Upper lobe of left lung (tissue), 6 donors: ENCODE data around the gene CFP. TPM values are rescaled to one million over a fixed set of nuclear protein-coding genes. Genes with fewer than 3 reads are reported as not detected.

Experiments
- ATAC-seq, 2 donors: fragments of 200-7000 bp; cut with Tn5 transposase; one replicate each; pipeline ENCODE4 v1.9.1; 2022; ENCODE audit warnings: mild to moderate bottlenecking in 2 of 2, moderate library complexity in 2 of 2; ENCODE audit not compliant: low FRiP score in 2 of 2
- DNase-seq, 2 donors: peaks; one replicate each; pipeline ENCODE4 v3.0.0-alpha.2; 2019 to 2020
- H3K27ac ChIP-seq, 4 donors: fragments of 200-600 bp; sonication (generic); one replicate each; pipeline ENCODE4 v1.5.1; 2016 to 2019
- H3K27me3 ChIP-seq, 4 donors: fragments of 200-600 bp; sonication (generic); one replicate each; pipeline ENCODE4 v1.5.1; 2017 to 2019
- H3K36me3 ChIP-seq, 4 donors: fragments of 200-600 bp; sonication (generic); one replicate each; pipeline ENCODE4 v1.5.1; 2016 to 2019
- H3K4me1 ChIP-seq, 4 donors: fragments of 200-600 bp; sonication (generic); one replicate each; pipeline ENCODE4 v1.5.1; 2018 to 2019
- H3K4me3 ChIP-seq, 4 donors: fragments of 200-600 bp; sonication (generic); one replicate each; pipeline ENCODE4 v1.5.1; 2017 to 2019; ENCODE audit warnings: mild to moderate bottlenecking in 2 of 4, moderate library complexity in 1 of 4
- H3K9me3 ChIP-seq, 4 donors: fragments of 200-600 bp; sonication (generic); one replicate each; pipeline ENCODE4 v1.5.1; 2018 to 2019
- EP300 ChIP-seq, 4 donors: sonication (generic); formaldehyde crosslinking; IDR thresholded peaks; one replicate each; pipeline ENCODE4 v1.5.1; 2017; ENCODE audit warnings: antibody characterized with exemption in 4 of 4, control low read depth in 2 of 4
- POLR2A ChIP-seq, 4 donors: fragments of 450-650 bp; IDR thresholded peaks; one replicate each; pipeline ENCODE4 v1.5.1; 2016 to 2017; ENCODE audit warnings: antibody characterized with exemption in 4 of 4, mild to moderate bottlenecking in 2 of 4
- POLR2AphosphoS5 ChIP-seq, 2 donors: sonication (generic); formaldehyde crosslinking; IDR thresholded peaks; one replicate each; pipeline ENCODE4 v1.5.1; 2017; ENCODE audit warnings: antibody characterized with exemption in 2 of 2
- WGBS, 2 donors: methylation state at CpG; one replicate each; pipeline ENCODE4 v1.1.5; 2017 to 2018; 5-methylcytosine and 5-hydroxymethylcytosine counted together
- total RNA-seq, 6 donors: library from RNA; depleted of rRNA in 4 of 6; stranded (reverse); fragments of >200 nt in 4 of 6; gene quantifications; one replicate each; pipeline versions ENCODE4 v1.1.0 to v1.2.1, GENCODE V29; 2016 to 2021
- TF ChIP-seq, protein P1 (sequence below), 6 experiments: fragments of 450-650 bp in 4 of 6; fragments of 200-600 bp in 2 of 6; sonication (generic) in 2 of 6; IDR thresholded peaks; one replicate each; pipeline ENCODE4 v1.5.1; 2016 to 2019; ENCODE audit warnings: antibody characterized with exemption in 6 of 6
- donor health status: DM: no; HTN: no; CAD: no; lungs with moderate emphysema.
- donor health status: DM: no; HTN: yes; CAD: no; lungs with severe emphysema.

CFP gene
- total RNA-seq, 6 donors from 2014 or later = 9.1 to 40.6 (median 14.1) TPM

DNA sequence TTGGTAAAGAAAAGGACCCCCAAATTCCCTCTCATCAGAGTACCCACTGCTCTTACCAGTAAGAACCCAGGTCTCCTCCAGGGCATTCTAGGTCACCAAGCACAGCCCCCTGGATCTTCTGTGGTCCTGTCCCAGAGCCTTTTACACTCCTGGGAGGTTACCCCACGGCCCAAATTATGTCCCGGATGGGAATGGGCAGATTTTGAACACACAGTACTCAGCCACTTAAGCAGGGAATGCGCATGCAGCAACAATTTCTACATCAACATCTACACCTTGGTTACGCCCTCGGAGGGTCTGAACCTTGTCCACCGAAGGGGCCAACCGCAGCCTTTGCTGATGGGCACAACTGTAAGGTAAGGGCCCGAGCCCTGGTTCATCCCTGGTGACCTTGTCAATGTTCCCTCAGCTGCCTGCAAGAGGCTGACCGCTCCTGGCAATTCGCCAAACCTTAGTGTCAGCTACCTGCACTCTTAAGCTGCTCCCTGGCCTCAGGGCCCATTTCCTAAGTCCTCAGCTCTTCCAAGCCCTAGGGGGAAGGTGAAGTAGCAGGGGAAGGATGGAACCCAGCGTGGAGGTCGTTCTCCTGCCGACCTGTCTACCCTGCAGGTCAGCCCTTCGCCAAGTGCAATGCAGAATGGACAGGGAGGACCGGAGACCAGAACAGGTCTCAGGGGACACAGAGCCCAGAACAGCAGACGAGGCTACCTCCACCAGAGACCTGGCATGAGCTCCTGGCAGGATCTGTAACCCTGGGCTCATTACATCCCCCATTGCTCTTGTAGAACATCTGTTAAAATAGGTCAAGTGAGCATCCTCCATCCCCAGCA lies 41.6 kb downstream of the CFP start:
- Histone ChIP-seq H3K4me1 (no peaks in the 10 kb centered on the region), H3K4me3 (no peak overlapping the region), H3K27me3 (no peaks in the 10 kb centered on the region), H3K36me3 (peaks cover 0 to 5% (median 0%) of the 10 kb centered on the region in 4 donors), H3K9me3 (no peaks in the 10 kb centered on the region), H3K27ac (no peak overlapping the region)
- 84 to 100% methylated on average over 3 to 16 of the region's 16 CpGs for WGBS, 2 donors
- TF ChIP-seq, protein P1, sequence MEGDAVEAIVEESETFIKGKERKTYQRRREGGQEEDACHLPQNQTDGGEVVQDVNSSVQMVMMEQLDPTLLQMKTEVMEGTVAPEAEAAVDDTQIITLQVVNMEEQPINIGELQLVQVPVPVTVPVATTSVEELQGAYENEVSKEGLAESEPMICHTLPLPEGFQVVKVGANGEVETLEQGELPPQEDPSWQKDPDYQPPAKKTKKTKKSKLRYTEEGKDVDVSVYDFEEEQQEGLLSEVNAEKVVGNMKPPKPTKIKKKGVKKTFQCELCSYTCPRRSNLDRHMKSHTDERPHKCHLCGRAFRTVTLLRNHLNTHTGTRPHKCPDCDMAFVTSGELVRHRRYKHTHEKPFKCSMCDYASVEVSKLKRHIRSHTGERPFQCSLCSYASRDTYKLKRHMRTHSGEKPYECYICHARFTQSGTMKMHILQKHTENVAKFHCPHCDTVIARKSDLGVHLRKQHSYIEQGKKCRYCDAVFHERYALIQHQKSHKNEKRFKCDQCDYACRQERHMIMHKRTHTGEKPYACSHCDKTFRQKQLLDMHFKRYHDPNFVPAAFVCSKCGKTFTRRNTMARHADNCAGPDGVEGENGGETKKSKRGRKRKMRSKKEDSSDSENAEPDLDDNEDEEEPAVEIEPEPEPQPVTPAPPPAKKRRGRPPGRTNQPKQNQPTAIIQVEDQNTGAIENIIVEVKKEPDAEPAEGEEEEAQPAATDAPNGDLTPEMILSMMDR (IDR thresholded peaks at IDR 0.05) = no peak
- TF ChIP-seq EP300 (IDR thresholded peaks at IDR 0.05) = no peak
- TF ChIP-seq POLR2A (IDR thresholded peaks at IDR 0.05) = no peak
- TF ChIP-seq POLR2AphosphoS5 (IDR thresholded peaks at IDR 0.05) = no peak
- DNase-seq (no peak), ATAC-seq (no peak)

DNA sequence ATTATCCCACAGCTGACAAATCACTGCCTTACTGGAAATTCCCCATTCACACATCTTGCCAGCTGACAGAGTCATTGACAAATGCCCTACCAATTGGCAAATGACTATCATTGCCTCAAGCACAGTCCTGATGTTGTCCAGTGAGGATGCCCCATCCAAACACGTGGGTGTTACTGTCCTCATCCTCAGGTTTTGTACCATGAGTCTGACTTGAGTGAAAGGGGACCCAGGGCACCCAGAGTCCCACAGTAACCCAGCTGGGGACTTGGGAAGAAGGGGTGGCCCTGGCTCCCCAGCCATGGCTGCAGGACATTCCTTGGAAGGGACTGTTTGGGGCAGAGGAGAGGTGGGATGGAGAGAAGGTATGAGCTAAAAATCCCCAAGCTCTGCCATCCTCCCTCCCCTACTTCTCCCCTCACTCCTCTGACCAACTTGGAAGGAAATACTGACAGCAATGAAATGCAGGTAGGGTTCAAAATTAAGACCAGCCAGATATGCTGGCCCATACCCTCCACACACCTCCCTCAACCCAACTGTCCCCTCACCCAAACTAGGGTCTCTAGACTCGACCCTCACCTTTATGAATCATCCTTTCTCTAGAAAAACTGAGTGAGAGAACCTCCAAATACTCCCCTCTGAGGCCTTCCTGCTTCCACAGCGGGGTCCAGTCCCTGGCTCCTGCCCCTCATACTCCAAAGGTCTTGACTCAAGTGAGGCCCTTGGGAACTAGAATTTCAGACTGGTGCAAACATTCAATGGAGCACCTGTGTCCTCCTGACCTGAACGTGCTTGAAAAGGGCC lies 42.4 kb downstream of the CFP start:
- 56 to 80% methylated on average over 1 to 4 of the region's 4 CpGs for WGBS, 2 donors
- Histone ChIP-seq H3K27ac (no peak overlapping the region), H3K4me3 (no peak overlapping the region), H3K27me3 (no peaks in the 10 kb centered on the region), H3K36me3 (peaks cover 0 to 5% (median 0%) of the 10 kb centered on the region in 4 donors), H3K4me1 (no peaks in the 10 kb centered on the region), H3K9me3 (no peaks in the 10 kb centered on the region)
- TF ChIP-seq EP300 (IDR thresholded peaks at IDR 0.05) (no peak), POLR2A (IDR thresholded peaks at IDR 0.05) (no peak), POLR2AphosphoS5 (IDR thresholded peaks at IDR 0.05) (peak in 1 of 2 donors; percentile 35)
- DNase-seq (no peak), ATAC-seq (no peak)

DNA sequence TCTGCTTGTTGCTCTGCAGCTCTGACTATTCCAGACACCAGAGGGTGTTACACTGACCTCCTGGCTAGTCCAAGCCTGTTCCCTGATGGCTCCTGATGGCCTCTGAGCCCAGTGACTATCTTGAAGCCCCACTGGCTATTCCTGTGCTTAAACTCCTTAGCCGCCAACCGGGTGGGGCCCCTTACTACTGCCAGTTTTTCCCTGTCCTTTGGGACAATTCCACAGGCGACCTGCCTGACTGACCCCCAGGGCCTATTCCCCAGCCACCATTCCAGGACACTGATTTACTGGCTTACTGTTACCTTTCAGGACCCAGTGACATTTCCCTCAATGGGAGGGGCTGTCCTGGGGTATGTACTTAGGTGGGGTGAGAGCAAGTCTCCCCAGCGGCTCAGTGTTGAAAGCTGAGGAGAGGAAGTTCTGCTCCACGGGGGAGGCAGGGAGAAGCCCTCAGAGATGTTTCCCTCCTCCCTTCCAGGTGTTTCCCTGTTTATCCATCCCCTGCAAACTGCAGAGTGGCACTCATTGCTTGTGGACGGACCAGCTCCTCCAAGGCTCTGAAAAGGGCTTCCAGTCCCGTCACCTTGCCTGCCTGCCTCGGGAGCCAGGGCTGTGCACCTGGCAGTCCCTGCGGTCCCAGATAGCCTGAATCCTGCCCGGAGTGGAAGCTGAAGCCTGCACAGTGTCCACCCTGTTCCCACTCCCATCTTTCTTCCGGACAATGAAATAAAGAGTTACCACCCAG lies 43.5 kb downstream of the CFP start:
- Histone ChIP-seq H3K36me3 (peaks cover 0 to 5% (median 0%) of the 10 kb centered on the region in 4 donors), H3K27me3 (no peaks in the 10 kb centered on the region), H3K4me3 (no peak overlapping the region), H3K27ac (no peak overlapping the region), H3K4me1 (peaks cover 0 to 7% (median 0%) of the 10 kb centered on the region in 4 donors), H3K9me3 (no peaks in the 10 kb centered on the region)
- TF ChIP-seq POLR2AphosphoS5 (IDR thresholded peaks at IDR 0.05) = no peak
- no peak for TF ChIP-seq EP300 (IDR thresholded peaks at IDR 0.05)
- TF ChIP-seq, protein P1 (IDR thresholded peaks at IDR 0.05) = no peak
- no peak for TF ChIP-seq POLR2A (IDR thresholded peaks at IDR 0.05)
- ATAC-seq = no peak
- no peak for DNase-seq
- WGBS, 2 donors = 72% methylated on average over 11 of the region's 11 CpGs; no CpG with 5 or more reads in 1 of the 2 donors

DNA sequence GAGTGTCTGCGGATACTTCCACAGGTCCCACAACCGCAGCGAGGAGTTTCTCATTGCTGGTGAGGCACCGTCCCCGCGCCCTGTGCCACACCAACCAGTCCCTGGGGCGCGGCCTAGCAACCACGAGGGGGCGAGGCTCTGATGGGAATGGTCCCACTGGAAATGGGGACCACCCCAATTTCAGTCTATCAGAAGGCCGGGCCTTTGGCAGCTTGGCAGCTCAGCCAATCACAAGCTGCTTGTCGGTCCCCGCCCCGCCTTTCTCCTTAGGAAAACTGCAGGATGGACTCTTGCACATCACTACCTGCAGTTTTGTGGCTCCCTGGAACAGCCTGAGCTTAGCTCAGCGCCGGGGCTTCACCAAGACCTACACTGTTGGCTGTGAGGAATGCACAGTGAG lies 44.5 kb downstream of the CFP start:
- Histone ChIP-seq H3K27me3 (no peaks in the 10 kb centered on the region), H3K4me3 (peak overlapping the region in 1 of 4 donors; percentile 14), H3K27ac (no peak overlapping the region), H3K9me3 (no peaks in the 10 kb centered on the region), H3K4me1 (peaks cover 0 to 7% (median 0%) of the 10 kb centered on the region in 4 donors), H3K36me3 (peaks cover 0 to 5% (median 0%) of the 10 kb centered on the region in 4 donors)
- 75 to 94% methylated on average over 8 to 14 of the region's 16 CpGs for WGBS, 2 donors
- ATAC-seq (no peak), DNase-seq (peak in 1 of 2 donors; percentile 34)
- no peak for TF ChIP-seq POLR2A (IDR thresholded peaks at IDR 0.05)
- no peak for TF ChIP-seq POLR2AphosphoS5 (IDR thresholded peaks at IDR 0.05)
- TF ChIP-seq, protein P1 (IDR thresholded peaks at IDR 0.05) = no peak
- no peak for TF ChIP-seq EP300 (IDR thresholded peaks at IDR 0.05)
